Measurements from ENCODE around the gene GPC6. TPM values are rescaled to one million over a fixed set of nuclear protein-coding genes. Genes with fewer than 3 reads are reported as not detected.

Gene GPC6
- total and polyA plus RNA-seq, 2 experiments from 2014 or later: 14.4 to 43.3 TPM

GRCh38 chr13:93307136-93307535 lies 80.5 kb downstream of the GPC6 start:
- no peaks in the 10 kb centered on the region for H3K36me3 ChIP-seq
- no peaks in the 10 kb centered on the region for H3K9me3 ChIP-seq (ENCODE audit: low read depth)
- H3K27ac ChIP-seq: no peak overlapping the region
- H3K4me1 ChIP-seq (ENCODE audit: low read depth): peaks cover 3% of the 10 kb centered on the region
- H3K27me3 ChIP-seq: no peaks in the 10 kb centered on the region
- DNase-seq (ENCODE audit: low read depth in 1 of 2, low spot score in 1 of 2): no peak
- no peak overlapping the region for H3K4me3 ChIP-seq
- TF ChIP-seq CTCF (IDR thresholded peaks at IDR 0.05; ENCODE audit: low read depth, low read length): no peak

GRCh38 chr13:93307651-93308050 lies 81.0 kb downstream of the GPC6 start:
- H3K27ac ChIP-seq: no peak overlapping the region
- DNase-seq (ENCODE audit: low read depth in 1 of 2, low spot score in 1 of 2): no peak
- no peak overlapping the region for H3K4me3 ChIP-seq
- H3K4me1 ChIP-seq (ENCODE audit: low read depth): peaks cover 3% of the 10 kb centered on the region
- H3K27me3 ChIP-seq: no peaks in the 10 kb centered on the region
- no peaks in the 10 kb centered on the region for H3K9me3 ChIP-seq (ENCODE audit: low read depth)
- TF ChIP-seq CTCF (IDR thresholded peaks at IDR 0.05; ENCODE audit: low read depth, low read length): no peak
- no peaks in the 10 kb centered on the region for H3K36me3 ChIP-seq

GRCh38 chr13:93309886-93310523 lies 83.4 kb downstream of the GPC6 start:
- Histone ChIP-seq H3K27me3 (no peaks in the 10 kb centered on the region), H3K9me3 (ENCODE audit: low read depth) (no peaks in the 10 kb centered on the region), H3K4me1 (ENCODE audit: low read depth) (peaks cover 3% of the 10 kb centered on the region), H3K4me3 (no peak overlapping the region), H3K27ac (no peak overlapping the region), H3K36me3 (no peaks in the 10 kb centered on the region)
- no peak for TF ChIP-seq CTCF (IDR thresholded peaks at IDR 0.05; ENCODE audit: low read depth, low read length)
- peak; percentile 27 to 95 for DNase-seq (ENCODE audit: low read depth in 1 of 2, low spot score in 1 of 2)

- TF ChIP-seq CTCF (IDR thresholded peaks at IDR 0.05; ENCODE audit: low read depth, low read length): no peak
- H3K36me3 ChIP-seq: no peaks in the 10 kb centered on the region
- H3K4me1 ChIP-seq (ENCODE audit: low read depth): no peaks in the 10 kb centered on the region
- H3K4me3 ChIP-seq: no peak overlapping the region
- no peaks in the 10 kb centered on the region for H3K9me3 ChIP-seq (ENCODE audit: low read depth)
- DNase-seq (ENCODE audit: low read depth in 1 of 2, low spot score in 1 of 2): no peak
- no peaks in the 10 kb centered on the region for H3K27me3 ChIP-seq
- no peak overlapping the region for H3K27ac ChIP-seq
Measured at GRCh38 chr13:93316841-93317240, 90.2 kb downstream of the GPC6 start.

GRCh38 chr13:93318534-93319254 lies 92.1 kb downstream of the GPC6 start:
- no peak overlapping the region for H3K27ac ChIP-seq
- no peaks in the 10 kb centered on the region for H3K27me3 ChIP-seq
- peak; percentile 9 to 80 for DNase-seq (ENCODE audit: low read depth in 1 of 2, low spot score in 1 of 2)
- no peak overlapping the region for H3K4me3 ChIP-seq
- TF ChIP-seq CTCF (IDR thresholded peaks at IDR 0.05; ENCODE audit: low read depth, low read length): no peak
- no peaks in the 10 kb centered on the region for H3K36me3 ChIP-seq
- no peaks in the 10 kb centered on the region for H3K9me3 ChIP-seq (ENCODE audit: low read depth)
- no peaks in the 10 kb centered on the region for H3K4me1 ChIP-seq (ENCODE audit: low read depth)
